Cerebellar nuclear complex (tissue), 1 donor: ENCODE results near the gene RANBP6.
"Not testable (repeated sequence)": the region's sequence is repeated elsewhere in the genome, so short reads cannot be mapped to it uniquely, and the experiment has no call there.

Experiments
- DNase-seq, 2 experiments: peaks; one replicate each; lab custom pipeline; 2025; lab: John Stamatoyannopoulos, UW

RANBP6 gene

GRCh38 chr9:6015278-6016157 lies at the start of gene RANBP6:
TSS of gene RANBP6 (minus strand) at chr9:6015624. CDS start at chr9:6015607, 17 bp downstream.
- peak; percentile 41 to 75 for DNase-seq

- DNase-seq, result not testable (repeated sequence)
These were observed 47.7 kb upstream of the RANBP6 start for GRCh38 chr9:6063146-6063545.

- no peak for DNase-seq
These were observed 40.2 kb upstream of the RANBP6 start for GRCh38 chr9:6055666-6056065.

GRCh38 chr9:6055216-6055615 lies 39.8 kb upstream of the RANBP6 start:
- DNase-seq, result no peak

- DNase-seq, result no peak
These were observed 39.1 kb upstream of the RANBP6 start for GRCh38 chr9:6054280-6055099.

- no peak for DNase-seq
These were observed 37.0 kb upstream of the RANBP6 start for GRCh38 chr9:6052293-6052919.

GRCh38 chr9:6051511-6051950 lies 36.1 kb upstream of the RANBP6 start:
- no peak for DNase-seq

GRCh38 chr9:6049798-6050197 lies 34.4 kb upstream of the RANBP6 start:
- DNase-seq, result no peak

GRCh38 chr9:6048039-6048438 lies 32.6 kb upstream of the RANBP6 start:
- no peak for DNase-seq

GRCh38 chr9:6047020-6047419 lies 31.6 kb upstream of the RANBP6 start:
- no peak for DNase-seq

GRCh38 chr9:6045364-6045763 lies 29.9 kb upstream of the RANBP6 start:
- no peak for DNase-seq

GRCh38 chr9:6040077-6040476 lies 24.7 kb upstream of the RANBP6 start:
- DNase-seq, result no peak

GRCh38 chr9:6036391-6036790 lies 21.0 kb upstream of the RANBP6 start:
- DNase-seq, result no peak

- DNase-seq, result no peak
These were observed 19.5 kb upstream of the RANBP6 start for GRCh38 chr9:6034954-6035353.

GRCh38 chr9:6029604-6030274 lies 14.3 kb upstream of the RANBP6 start:
- DNase-seq, result no peak

GRCh38 chr9:6024035-6024554 lies 8.7 kb upstream of the RANBP6 start:
- DNase-seq, result no peak

- not testable (repeated sequence) for DNase-seq
These were observed 1.6 kb upstream of the RANBP6 start for GRCh38 chr9:6016975-6017374.

- no peak for DNase-seq
These were observed 654 bp downstream of the RANBP6 start for GRCh38 chr9:6014670-6015270.

GRCh38 chr9:6008169-6008979 lies 7.0 kb downstream of the RANBP6 start:
- DNase-seq, result peak; percentile 73 to 90

- DNase-seq, result no peak
These were observed 7.7 kb downstream of the RANBP6 start for GRCh38 chr9:6007770-6008168.
